GM18499 (cell line): ENCODE data around the gene OGN.

Experiments used
- ATAC-seq: cut with Tn5 transposase; IDR thresholded peaks from one replicate; pipeline ENCODE4 v1.9.1; 2021; ENCODE audit warnings: moderate number of reproducible peaks; ENCODE audit not compliant: insufficient read depth, unreplicated experiment

OGN gene

DNA sequence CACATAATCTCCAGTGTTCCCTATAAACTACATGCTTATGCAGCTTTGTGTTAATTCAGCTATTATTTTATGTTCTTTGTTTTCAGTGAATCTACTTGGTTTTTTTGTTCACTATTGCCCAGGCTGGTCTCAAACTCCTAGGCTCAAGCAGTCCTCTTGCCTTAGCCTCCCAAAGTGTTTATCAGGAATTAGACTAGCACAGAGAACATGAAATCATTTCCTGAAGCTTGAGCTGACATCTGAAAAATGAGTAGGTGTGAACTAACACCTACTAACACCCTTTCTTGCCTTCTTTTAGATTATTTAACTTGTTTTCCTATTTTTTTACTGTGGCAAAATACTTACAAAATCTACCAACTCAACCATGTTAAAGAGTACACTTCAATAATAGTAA is 53.6 kb downstream of the OGN start:
- ATAC-seq: no peak

- ATAC-seq: no peak
Observed at GRCh38 chr9:92349771-92350739, 54.3 kb downstream of the OGN start.

DNA sequence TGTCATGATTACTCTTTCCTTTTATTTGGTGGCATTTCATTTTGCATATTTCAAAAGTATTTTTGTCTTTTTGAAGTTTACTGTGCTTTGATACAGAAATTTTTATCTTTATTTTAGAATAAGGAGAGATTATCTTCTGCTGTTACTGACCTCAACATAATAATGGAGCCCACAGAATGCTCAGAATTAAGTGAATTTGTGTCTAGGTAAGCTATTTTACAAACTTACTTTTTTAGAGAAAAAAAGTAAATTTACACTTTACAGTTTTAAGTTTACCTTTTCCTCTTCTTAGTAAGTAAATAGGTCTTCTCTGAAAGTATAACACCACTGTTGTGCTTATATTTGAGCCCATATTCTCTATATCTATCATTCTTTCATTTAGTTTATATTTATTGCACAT is 58.8 kb downstream of the OGN start:
- no peak for ATAC-seq

- no peak for ATAC-seq
Observed at GRCh38 chr9:92342825-92343488, 61.4 kb downstream of the OGN start.

DNA sequence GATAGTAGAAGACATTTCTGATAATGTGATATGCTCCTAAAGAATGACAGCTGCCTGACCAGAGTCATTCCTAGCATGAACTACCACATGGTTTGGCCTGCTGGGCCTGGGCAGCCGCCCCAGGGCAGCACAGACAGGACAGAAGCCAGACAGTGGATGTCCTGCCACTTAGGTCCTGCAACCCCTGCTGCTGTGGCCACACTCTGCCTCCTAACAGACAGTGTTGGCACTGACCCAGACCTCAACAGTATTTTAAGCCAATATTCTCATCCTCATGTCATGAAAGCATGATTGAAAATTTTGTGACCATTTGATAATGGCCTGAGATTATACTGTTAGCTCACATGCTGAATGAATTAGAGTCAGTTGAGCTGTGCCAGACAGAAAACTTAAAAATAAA is 62.8 kb downstream of the OGN start:
- ATAC-seq: no peak

DNA sequence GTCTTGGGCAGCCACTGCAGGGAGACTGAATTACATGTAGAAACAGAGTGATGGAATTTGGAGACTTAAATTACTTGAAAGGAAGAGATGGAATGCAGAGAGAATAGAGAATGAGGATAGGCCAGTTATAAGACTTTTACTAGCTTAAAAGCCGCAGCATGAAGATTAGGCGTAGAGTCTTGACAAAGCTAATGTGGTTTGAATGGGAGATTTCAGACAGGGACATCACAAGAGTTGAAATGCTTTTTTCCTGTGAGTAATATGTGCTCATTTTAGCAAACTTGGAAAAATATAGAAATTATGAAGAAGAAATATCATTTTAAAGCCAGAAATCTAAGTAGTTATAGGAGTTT is 71.1 kb downstream of the OGN start:
- ATAC-seq: no peak
